Measurements from ENCODE around the gene UBE3B.

UBE3B gene

GRCh38 chr12:109554761-109555160 is 77.3 kb downstream of the UBE3B start:
- TF ChIP-seq CTCF (IDR thresholded peaks at IDR 0.05; ENCODE audit: low read length, missing control alignments), result no peak
- H3K4me3 ChIP-seq (replicated peaks; ENCODE audit: low read depth, low read length), result no peak overlapping the region
- no peak for DNase-seq (ENCODE audit: low read depth)

GRCh38 chr12:109555431-109556315 is 78.2 kb downstream of the UBE3B start:
- H3K4me3 ChIP-seq (replicated peaks; ENCODE audit: low read depth, low read length), result no peak overlapping the region
- TF ChIP-seq CTCF (IDR thresholded peaks at IDR 0.05; ENCODE audit: low read length, missing control alignments), result no peak
- no peak for DNase-seq (ENCODE audit: low read depth)

GRCh38 chr12:109557200-109557599 is 79.8 kb downstream of the UBE3B start:
- no peak for TF ChIP-seq CTCF (IDR thresholded peaks at IDR 0.05; ENCODE audit: low read length, missing control alignments)
- no peak overlapping the region for H3K4me3 ChIP-seq (replicated peaks; ENCODE audit: low read depth, low read length)
- no peak for DNase-seq (ENCODE audit: low read depth)

- no peak for TF ChIP-seq CTCF (IDR thresholded peaks at IDR 0.05; ENCODE audit: low read length, missing control alignments)
- H3K4me3 ChIP-seq (replicated peaks; ENCODE audit: low read depth, low read length), result no peak overlapping the region
- DNase-seq (ENCODE audit: low read depth), result no peak
Observed at GRCh38 chr12:109557805-109558204, 80.4 kb downstream of the UBE3B start.

- DNase-seq (ENCODE audit: low read depth), result no peak
- no peak overlapping the region for H3K4me3 ChIP-seq (replicated peaks; ENCODE audit: low read depth, low read length)
- no peak for TF ChIP-seq CTCF (IDR thresholded peaks at IDR 0.05; ENCODE audit: low read length, missing control alignments)
Observed at GRCh38 chr12:109558374-109559199, 81.2 kb downstream of the UBE3B start.

- TF ChIP-seq CTCF (IDR thresholded peaks at IDR 0.05; ENCODE audit: low read length, missing control alignments), result no peak
- DNase-seq (ENCODE audit: low read depth), result no peak
Observed at GRCh38 chr12:109559200-109559505, 81.7 kb downstream of the UBE3B start.

More at GRCh38 chr12:109559200-109559505, 81.7 kb downstream of the UBE3B start:
- H3K4me3 ChIP-seq (replicated peaks; ENCODE audit: low read depth, low read length), result no peak overlapping the region
